ENCODE results near the gene PAX5.

Gene PAX5

GRCh38 chr9:36812556-36812955, 221.5 kb downstream of the PAX5 start:
- Histone ChIP-seq H3K9me3 (ENCODE audit: severe bottlenecking) (no peaks in the 10 kb centered on the region), H3K4me3 (ENCODE audit: severe bottlenecking) (no peak overlapping the region), H3K36me3 (ENCODE audit: low read depth) (no peaks in the 10 kb centered on the region), H3K4me1 (ENCODE audit: insufficient read depth, poor library complexity, severe bottlenecking) (no peaks in the 10 kb centered on the region), H3K27me3 (ENCODE audit: insufficient read depth, poor library complexity, severe bottlenecking) (no peaks in the 10 kb centered on the region), H3K27ac (ENCODE audit: poor library complexity, severe bottlenecking) (no peak overlapping the region)
- ATAC-seq (ENCODE audit: low read depth) (no peak), DNase-seq (ENCODE audit: low spot score) (no peak)
- TF ChIP-seq CTCF (IDR thresholded peaks at IDR 0.05; ENCODE audit: poor library complexity, severe bottlenecking): no peak

- DNase-seq (ENCODE audit: low spot score) (no peak), ATAC-seq (ENCODE audit: low read depth) (no peak)
- no peaks in the 10 kb centered on the region for H3K4me1 ChIP-seq (ENCODE audit: insufficient read depth, poor library complexity, severe bottlenecking)
- TF ChIP-seq CTCF (IDR thresholded peaks at IDR 0.05; ENCODE audit: poor library complexity, severe bottlenecking): no peak
- no peak overlapping the region for H3K27ac ChIP-seq (ENCODE audit: poor library complexity, severe bottlenecking)
- H3K36me3 ChIP-seq (ENCODE audit: low read depth): no peaks in the 10 kb centered on the region
- no peaks in the 10 kb centered on the region for H3K9me3 ChIP-seq (ENCODE audit: severe bottlenecking)
- no peak overlapping the region for H3K4me3 ChIP-seq (ENCODE audit: severe bottlenecking)
- H3K27me3 ChIP-seq (ENCODE audit: insufficient read depth, poor library complexity, severe bottlenecking): no peaks in the 10 kb centered on the region
Observed at GRCh38 chr9:36808251-36808650, 225.8 kb downstream of the PAX5 start.

- no peak for ATAC-seq (ENCODE audit: low read depth)
- Histone ChIP-seq H3K36me3 (ENCODE audit: low read depth) (no peaks in the 10 kb centered on the region), H3K4me3 (ENCODE audit: severe bottlenecking) (no peak overlapping the region), H3K27ac (ENCODE audit: poor library complexity, severe bottlenecking) (no peak overlapping the region), H3K9me3 (ENCODE audit: severe bottlenecking) (no peaks in the 10 kb centered on the region), H3K4me1 (ENCODE audit: insufficient read depth, poor library complexity, severe bottlenecking) (no peaks in the 10 kb centered on the region), H3K27me3 (ENCODE audit: insufficient read depth, poor library complexity, severe bottlenecking) (no peaks in the 10 kb centered on the region)
- TF ChIP-seq CTCF (IDR thresholded peaks at IDR 0.05; ENCODE audit: poor library complexity, severe bottlenecking): no peak
- DNase-seq (ENCODE audit: low spot score): no peak
Observed at GRCh38 chr9:36803961-36804360, 230.1 kb downstream of the PAX5 start.

- DNase-seq (ENCODE audit: low spot score) (no peak), ATAC-seq (ENCODE audit: low read depth) (peak; percentile 83)
- Histone ChIP-seq H3K36me3 (ENCODE audit: low read depth) (no peaks in the 10 kb centered on the region), H3K27ac (ENCODE audit: poor library complexity, severe bottlenecking) (no peak overlapping the region), H3K4me1 (ENCODE audit: insufficient read depth, poor library complexity, severe bottlenecking) (no peaks in the 10 kb centered on the region), H3K27me3 (ENCODE audit: insufficient read depth, poor library complexity, severe bottlenecking) (no peaks in the 10 kb centered on the region), H3K9me3 (ENCODE audit: severe bottlenecking) (no peaks in the 10 kb centered on the region), H3K4me3 (ENCODE audit: severe bottlenecking) (no peak overlapping the region)
- TF ChIP-seq CTCF (IDR thresholded peaks at IDR 0.05; ENCODE audit: poor library complexity, severe bottlenecking): no peak
Observed at GRCh38 chr9:36802201-36802920, 231.7 kb downstream of the PAX5 start.

- Histone ChIP-seq H3K9me3 (ENCODE audit: severe bottlenecking) (no peaks in the 10 kb centered on the region), H3K4me1 (ENCODE audit: insufficient read depth, poor library complexity, severe bottlenecking) (no peaks in the 10 kb centered on the region), H3K36me3 (ENCODE audit: low read depth) (no peaks in the 10 kb centered on the region), H3K27me3 (ENCODE audit: insufficient read depth, poor library complexity, severe bottlenecking) (no peaks in the 10 kb centered on the region), H3K27ac (ENCODE audit: poor library complexity, severe bottlenecking) (no peak overlapping the region), H3K4me3 (ENCODE audit: severe bottlenecking) (no peak overlapping the region)
- ATAC-seq (ENCODE audit: low read depth): no peak
- no peak for DNase-seq (ENCODE audit: low spot score)
- no peak for TF ChIP-seq CTCF (IDR thresholded peaks at IDR 0.05; ENCODE audit: poor library complexity, severe bottlenecking)
Observed at GRCh38 chr9:36800455-36800854, 233.6 kb downstream of the PAX5 start.

Data from RWPE2 (cell line).